Activated CD8-positive, alpha-beta T cell treated with anti-CD3 and anti-CD28 coated beads for 36 hours (primary cell): ENCODE results near the gene SEPTIN2. TPM values are rescaled to one million over a fixed set of nuclear protein-coding genes. Genes with fewer than 3 reads are reported as not detected.
A peak's percentile ranks its signal among the peaks of the same experiment; 100 is the strongest.
"Not testable (repeated sequence)": the region's sequence is repeated elsewhere in the genome, so short reads cannot be mapped to it uniquely, and the experiment has no call there.

Experiments
- ATAC-seq: fragments of 200-7000 bp; cut with Tn5 transposase; one replicate; pipeline ENCODE4 v1.10.0; 2021; ENCODE audit warnings: mild to moderate bottlenecking, moderate library complexity
- CTCF ChIA-PET: fragments of 350-600 bp; sonication (Branson Sonifier 250); formaldehyde crosslinking; loops from one replicate; lab custom pipeline; 2021; ENCODE audit warnings: antibody characterized with exemption; lab: Charles Lee
- POLR2A ChIA-PET: fragments of 350-600 bp; sonication (Branson Sonifier 250); formaldehyde crosslinking; loops from one replicate; lab custom pipeline; 2021; ENCODE audit warnings: antibody characterized with exemption; lab: Charles Lee
- DNase-seq: peaks from one replicate; pipeline ENCODE4 v3.0.0-alpha.2; 2020
- H3K27ac Mint-ChIP-seq: one replicate; pipeline ENCODE4 v1.8.0; 2021; ENCODE audit warnings: mild to moderate bottlenecking, mixed read lengths
- H3K27me3 Mint-ChIP-seq: one replicate; pipeline ENCODE4 v1.8.0; 2021; ENCODE audit warnings: mixed read lengths
- H3K36me3 Mint-ChIP-seq: one replicate; pipeline ENCODE4 v1.8.0; 2021; ENCODE audit warnings: low read depth, mixed read lengths
- H3K4me1 Mint-ChIP-seq: one replicate; pipeline ENCODE4 v1.8.0; 2021; ENCODE audit warnings: low read depth, mixed read lengths
- H3K4me3 Mint-ChIP-seq: one replicate; pipeline ENCODE4 v1.8.0; 2021; ENCODE audit warnings: mild to moderate bottlenecking, moderate library complexity, mixed read lengths
- H3K9me3 Mint-ChIP-seq: one replicate; pipeline ENCODE4 v1.8.0; 2021; ENCODE audit warnings: mixed read lengths
- intact Hi-C: fragments of 100-400 bp; cut with micrococcal nuclease; formaldehyde crosslinking; loops from one replicate; pipeline ENCODE4 v1.10.0; 2022
- total RNA-seq, 2 experiments: library from RNA; stranded (reverse); gene quantifications; one replicate each; pipeline ENCODE4 v1.2.3, GENCODE V29; 2021
- TF ChIP-seq, protein P1 (sequence below): fragments of 200-600 bp; IDR thresholded peaks from one replicate; pipeline ENCODE4 v1.8.0; 2022; ENCODE audit warnings: antibody characterized with exemption, mild to moderate bottlenecking

SEPTIN2 gene
- total RNA-seq, 2 experiments from 2014 or later, result 210 to 211 TPM

DNA sequence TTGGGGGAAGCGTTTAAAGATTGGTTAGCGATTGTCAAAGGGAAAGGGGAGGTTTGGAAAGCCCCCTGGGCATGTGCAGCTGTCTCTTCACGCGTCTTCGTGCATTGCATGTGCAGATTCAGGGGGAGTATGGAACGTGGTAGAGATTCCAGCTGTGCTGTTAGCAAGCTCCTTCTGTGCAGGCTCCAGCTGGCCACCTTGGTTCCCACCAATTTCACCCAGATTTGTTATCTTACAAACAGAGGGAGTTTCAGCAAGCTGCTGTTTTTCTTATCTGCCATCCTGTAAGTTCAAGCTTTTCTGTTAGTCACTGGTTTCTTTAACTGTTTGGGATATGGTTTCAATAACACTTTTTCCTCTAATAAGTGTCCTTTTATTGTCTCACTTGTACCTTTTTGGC, 70.8 kb downstream of the SEPTIN2 start:
- H3K4me1 Mint-ChIP-seq, result peaks cover 6% of the 10 kb centered on the region
- ChIA-PET CTCF (interaction anchor here (1.0 kb wide), 1 partner anchor 18 kb away, joined by 3 read pairs; no protein-coding TSS in a partner anchor), POLR2A (no interaction called here)
- no peaks in the 10 kb centered on the region for H3K27me3 Mint-ChIP-seq
- DNase-seq (no peak), ATAC-seq (no peak)
- no peak overlapping the region for H3K27ac Mint-ChIP-seq
- TF ChIP-seq, protein P1, sequence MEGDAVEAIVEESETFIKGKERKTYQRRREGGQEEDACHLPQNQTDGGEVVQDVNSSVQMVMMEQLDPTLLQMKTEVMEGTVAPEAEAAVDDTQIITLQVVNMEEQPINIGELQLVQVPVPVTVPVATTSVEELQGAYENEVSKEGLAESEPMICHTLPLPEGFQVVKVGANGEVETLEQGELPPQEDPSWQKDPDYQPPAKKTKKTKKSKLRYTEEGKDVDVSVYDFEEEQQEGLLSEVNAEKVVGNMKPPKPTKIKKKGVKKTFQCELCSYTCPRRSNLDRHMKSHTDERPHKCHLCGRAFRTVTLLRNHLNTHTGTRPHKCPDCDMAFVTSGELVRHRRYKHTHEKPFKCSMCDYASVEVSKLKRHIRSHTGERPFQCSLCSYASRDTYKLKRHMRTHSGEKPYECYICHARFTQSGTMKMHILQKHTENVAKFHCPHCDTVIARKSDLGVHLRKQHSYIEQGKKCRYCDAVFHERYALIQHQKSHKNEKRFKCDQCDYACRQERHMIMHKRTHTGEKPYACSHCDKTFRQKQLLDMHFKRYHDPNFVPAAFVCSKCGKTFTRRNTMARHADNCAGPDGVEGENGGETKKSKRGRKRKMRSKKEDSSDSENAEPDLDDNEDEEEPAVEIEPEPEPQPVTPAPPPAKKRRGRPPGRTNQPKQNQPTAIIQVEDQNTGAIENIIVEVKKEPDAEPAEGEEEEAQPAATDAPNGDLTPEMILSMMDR, result no peak
- peaks cover 11% of the 10 kb centered on the region for H3K36me3 Mint-ChIP-seq
- H3K9me3 Mint-ChIP-seq, result peaks cover 2% of the 10 kb centered on the region
- intact Hi-C loops, result no loop called here
- H3K4me3 Mint-ChIP-seq, result no peak overlapping the region

DNA sequence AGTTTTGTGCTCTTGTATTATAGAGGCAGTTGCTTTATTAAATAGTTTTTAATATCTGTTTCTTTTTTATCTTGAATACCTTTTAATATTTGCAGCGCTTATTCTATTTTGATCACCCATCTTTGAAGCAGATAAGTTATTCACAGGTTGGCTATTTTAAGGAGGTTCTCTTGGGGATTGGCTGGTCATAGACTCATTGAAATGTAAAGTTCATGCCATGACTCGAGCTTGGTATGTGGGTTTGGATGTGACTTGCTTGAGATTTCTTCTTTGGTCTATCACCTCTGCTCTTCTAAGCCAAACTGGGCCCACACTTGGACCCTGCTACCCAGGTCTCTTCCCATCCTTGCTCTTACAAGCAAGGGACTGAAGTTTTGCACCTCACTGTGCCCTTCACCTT, 74.0 kb downstream of the SEPTIN2 start:
- peaks cover 10% of the 10 kb centered on the region for H3K36me3 Mint-ChIP-seq
- CTCF ChIA-PET, result no interaction called here
- DNase-seq (no peak), ATAC-seq (no peak)
- intact Hi-C loops, result no loop called here
- no peaks in the 10 kb centered on the region for H3K27me3 Mint-ChIP-seq
- peaks cover 12% of the 10 kb centered on the region for H3K4me1 Mint-ChIP-seq
- POLR2A ChIA-PET, result no interaction called here
- H3K9me3 Mint-ChIP-seq, result peaks cover 2% of the 10 kb centered on the region
- no peak overlapping the region for H3K4me3 Mint-ChIP-seq
- TF ChIP-seq, protein P1, result no peak
- no peak overlapping the region for H3K27ac Mint-ChIP-seq

DNA sequence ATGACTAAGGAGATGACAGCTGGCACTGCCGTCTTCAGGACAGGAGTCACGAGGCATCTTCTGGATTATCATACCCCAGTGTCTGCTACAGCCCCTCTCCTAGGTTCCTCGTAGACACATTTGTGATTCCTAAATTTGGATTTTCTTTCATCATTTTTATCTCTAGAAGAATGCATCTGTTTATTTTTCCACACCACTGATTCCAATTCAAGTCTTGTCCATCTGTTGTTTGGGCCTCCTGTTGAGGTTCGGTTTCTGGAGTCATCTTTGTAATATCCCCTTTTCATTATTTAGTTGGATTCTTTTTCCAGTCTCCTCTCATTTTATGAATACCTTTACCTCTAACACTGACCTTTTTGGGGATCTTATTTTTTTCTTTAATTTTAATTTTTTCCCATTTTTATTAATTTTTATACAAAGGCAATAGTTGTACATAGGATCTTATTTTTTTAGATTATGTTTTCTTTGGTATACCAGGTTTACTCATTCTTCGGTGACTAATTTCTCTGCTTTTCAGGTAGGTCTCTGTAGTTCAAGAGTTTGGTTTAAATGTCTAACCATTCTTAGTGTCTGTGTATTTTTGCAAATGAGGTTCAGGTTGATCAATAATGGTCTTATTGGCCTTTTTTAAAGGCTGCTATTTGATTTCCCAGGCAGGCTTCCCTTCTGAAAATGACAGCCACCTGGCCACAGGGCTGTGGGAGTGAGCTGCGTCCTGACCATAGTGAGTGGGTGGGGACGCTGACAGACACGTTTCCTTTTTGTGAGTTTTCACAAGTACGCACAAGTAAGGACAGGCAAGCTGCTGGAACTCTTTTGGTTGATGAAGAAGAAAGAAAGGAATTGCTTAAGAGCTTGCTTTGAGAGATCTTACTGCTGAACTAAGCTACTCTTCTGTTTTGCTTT, 74.8 kb downstream of the SEPTIN2 start:
- no peak overlapping the region for H3K27ac Mint-ChIP-seq
- ATAC-seq, result no peak
- POLR2A ChIA-PET, result no interaction called here
- peak; percentile 45 for DNase-seq
- TF ChIP-seq, protein P1, result no peak
- no peak overlapping the region for H3K4me3 Mint-ChIP-seq
- H3K36me3 Mint-ChIP-seq, result peaks cover 14% of the 10 kb centered on the region
- no peaks in the 10 kb centered on the region for H3K27me3 Mint-ChIP-seq
- peaks cover 2% of the 10 kb centered on the region for H3K9me3 Mint-ChIP-seq
- CTCF ChIA-PET, result interaction anchor here (0.8 to 1.3 kb wide), 2 partner anchors 9 to 27 kb away, joined by 3 to 4 read pairs; no protein-coding TSS in a partner anchor
- intact Hi-C loops, result no loop called here
- H3K4me1 Mint-ChIP-seq, result peaks cover 12% of the 10 kb centered on the region

- ChIA-PET POLR2A (no interaction called here), CTCF (interaction anchor here (1.2 to 1.3 kb wide), 2 partner anchors 29 to 44 kb away, joined by 3 read pairs; no protein-coding TSS in a partner anchor)
- intact Hi-C loops, result no loop called here
- DNase-seq, result no peak
- Mint-ChIP-seq H3K4me3 (no peak overlapping the region), H3K36me3 (peaks cover 11% of the 10 kb centered on the region), H3K27me3 (no peaks in the 10 kb centered on the region), H3K27ac (no peak overlapping the region), H3K9me3 (peaks cover 2% of the 10 kb centered on the region), H3K4me1 (peaks cover 12% of the 10 kb centered on the region)
- ATAC-seq, result no peak
- TF ChIP-seq, protein P1, result no peak
These were observed 76.4 kb downstream of the SEPTIN2 start for GRCh38 chr2:241391892-241392665.

DNA sequence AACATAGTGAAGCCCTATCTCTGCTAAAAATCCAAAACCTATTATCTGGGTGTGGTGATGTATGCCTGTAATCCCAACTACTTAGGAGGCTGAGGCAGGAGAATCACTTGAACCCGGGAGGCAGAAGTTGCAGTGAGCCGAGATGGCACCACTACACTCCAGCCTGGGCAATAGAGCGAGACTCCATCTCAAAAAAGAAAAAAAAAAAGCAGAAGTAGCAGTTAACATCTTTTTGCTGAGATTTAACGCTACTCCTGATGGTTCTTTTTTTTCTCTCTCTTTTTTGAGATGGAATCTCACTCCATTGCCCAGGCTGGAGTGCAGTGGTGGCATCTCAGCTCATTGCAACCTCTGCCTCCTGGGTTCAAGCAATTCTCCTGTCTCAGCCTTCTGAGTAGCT, 77.0 kb downstream of the SEPTIN2 start:
- intact Hi-C loops, result not testable (repeated sequence)

More for the DNA sequence above, 77.0 kb downstream of the SEPTIN2 start:
- H3K9me3 Mint-ChIP-seq, H3K4me3 Mint-ChIP-seq, DNase-seq, ATAC-seq, H3K27ac Mint-ChIP-seq, POLR2A ChIA-PET, H3K27me3 Mint-ChIP-seq: not testable (repeated sequence)
- peaks cover 11% of the 10 kb centered on the region for H3K36me3 Mint-ChIP-seq
- peaks cover 12% of the 10 kb centered on the region for H3K4me1 Mint-ChIP-seq
- CTCF ChIA-PET, result interaction anchor here (1.2 kb wide), 1 partner anchor 43 kb away, joined by 3 read pairs; no protein-coding TSS in a partner anchor
